ENCODE results near the gene MCTP1. TPM values are rescaled to one million over a fixed set of nuclear protein-coding genes. Genes with fewer than 3 reads are reported as not detected.

MCTP1 gene
- total RNA-seq, 3 donors from 2014 or later, result 22.8 to 57.8 (median 24.3) TPM

DNA sequence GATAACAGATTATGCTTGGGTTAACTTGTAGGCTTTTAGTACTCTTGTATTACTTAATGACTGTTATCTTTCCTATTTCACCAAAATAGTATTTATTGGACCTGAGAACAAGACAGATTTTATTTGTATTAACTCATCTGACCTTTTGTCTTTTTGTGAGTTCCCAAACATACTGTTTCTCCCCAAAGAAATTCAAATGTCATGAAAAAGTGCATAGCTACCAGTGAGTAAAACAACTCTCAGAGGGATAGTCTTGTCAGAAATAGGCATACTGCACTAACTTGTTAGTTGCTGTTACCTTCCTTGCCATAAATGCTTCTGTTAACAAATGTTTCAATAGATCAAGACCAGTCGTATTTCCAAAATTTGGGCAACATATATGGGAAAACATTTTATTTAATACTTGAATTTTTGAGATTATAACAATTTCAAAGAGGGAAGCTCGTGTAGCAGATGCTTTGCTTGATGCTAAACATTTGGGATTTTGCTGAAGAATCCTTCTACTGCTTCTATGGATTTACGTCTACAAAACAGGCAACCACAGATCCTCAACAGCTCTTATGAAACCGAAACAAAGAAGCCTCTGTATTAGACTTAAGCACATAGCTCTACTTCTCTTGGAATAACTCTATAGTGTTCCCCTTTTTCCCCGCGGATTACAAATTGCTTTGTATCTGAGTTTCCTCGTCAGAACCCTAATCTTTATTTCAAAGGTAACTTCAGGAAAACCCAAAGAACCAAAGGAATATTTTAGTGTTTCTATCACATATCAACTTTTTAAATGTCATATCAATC, 248.8 kb downstream of the MCTP1 start:
- Histone ChIP-seq H3K4me3 (no peak overlapping the region), H3K27ac (no peak overlapping the region), H3K36me3 (no peaks in the 10 kb centered on the region), H3K9me3 (peaks cover 0 to 7% of the 10 kb centered on the region in 2 donors), H3K4me1 (no peaks in the 10 kb centered on the region), H3K27me3 (no peaks in the 10 kb centered on the region)
- no peak for DNase-seq (ENCODE audit: low spot score in 2 of 2)
- intact Hi-C loops (cut with DNase I; ENCODE audit: low total_unique reads), result no loop called here
- TF ChIP-seq POLR2AphosphoS5 (IDR thresholded peaks at IDR 0.05), result no peak
- TF ChIP-seq, protein P1, sequence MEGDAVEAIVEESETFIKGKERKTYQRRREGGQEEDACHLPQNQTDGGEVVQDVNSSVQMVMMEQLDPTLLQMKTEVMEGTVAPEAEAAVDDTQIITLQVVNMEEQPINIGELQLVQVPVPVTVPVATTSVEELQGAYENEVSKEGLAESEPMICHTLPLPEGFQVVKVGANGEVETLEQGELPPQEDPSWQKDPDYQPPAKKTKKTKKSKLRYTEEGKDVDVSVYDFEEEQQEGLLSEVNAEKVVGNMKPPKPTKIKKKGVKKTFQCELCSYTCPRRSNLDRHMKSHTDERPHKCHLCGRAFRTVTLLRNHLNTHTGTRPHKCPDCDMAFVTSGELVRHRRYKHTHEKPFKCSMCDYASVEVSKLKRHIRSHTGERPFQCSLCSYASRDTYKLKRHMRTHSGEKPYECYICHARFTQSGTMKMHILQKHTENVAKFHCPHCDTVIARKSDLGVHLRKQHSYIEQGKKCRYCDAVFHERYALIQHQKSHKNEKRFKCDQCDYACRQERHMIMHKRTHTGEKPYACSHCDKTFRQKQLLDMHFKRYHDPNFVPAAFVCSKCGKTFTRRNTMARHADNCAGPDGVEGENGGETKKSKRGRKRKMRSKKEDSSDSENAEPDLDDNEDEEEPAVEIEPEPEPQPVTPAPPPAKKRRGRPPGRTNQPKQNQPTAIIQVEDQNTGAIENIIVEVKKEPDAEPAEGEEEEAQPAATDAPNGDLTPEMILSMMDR (IDR thresholded peaks at IDR 0.05), result no peak
- TF ChIP-seq POLR2A (IDR thresholded peaks at IDR 0.05), result no peak

DNA sequence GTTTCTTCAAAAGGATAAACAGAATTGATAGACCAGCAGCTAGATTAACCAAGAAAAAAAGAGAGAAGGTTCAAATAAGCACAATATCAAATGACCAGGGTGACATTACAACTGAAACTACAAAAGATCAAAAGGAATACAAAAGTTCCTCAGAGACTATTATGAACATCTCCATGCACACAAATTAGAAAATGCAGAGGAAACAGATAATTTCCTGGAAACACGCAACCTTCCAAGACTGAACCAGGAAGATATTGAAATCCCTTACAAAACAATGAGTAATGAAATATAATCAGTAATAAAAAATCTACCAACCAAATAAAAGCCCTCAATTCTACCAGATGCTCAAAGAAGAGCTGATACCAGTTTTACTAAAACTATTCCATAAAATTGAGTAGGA, 252.1 kb downstream of the MCTP1 start:
- Histone ChIP-seq H3K9me3 (peaks cover 0 to 7% of the 10 kb centered on the region in 2 donors), H3K27me3 (no peaks in the 10 kb centered on the region), H3K27ac (no peak overlapping the region), H3K4me3 (no peak overlapping the region), H3K4me1 (no peaks in the 10 kb centered on the region), H3K36me3 (no peaks in the 10 kb centered on the region)
- TF ChIP-seq POLR2AphosphoS5 (IDR thresholded peaks at IDR 0.05) (no peak), POLR2A (IDR thresholded peaks at IDR 0.05) (no peak)
- TF ChIP-seq, protein P1 (IDR thresholded peaks at IDR 0.05), result no peak
- DNase-seq (ENCODE audit: low spot score in 2 of 2), result no peak
- intact Hi-C loops (cut with DNase I; ENCODE audit: low total_unique reads), result no loop called here

DNA sequence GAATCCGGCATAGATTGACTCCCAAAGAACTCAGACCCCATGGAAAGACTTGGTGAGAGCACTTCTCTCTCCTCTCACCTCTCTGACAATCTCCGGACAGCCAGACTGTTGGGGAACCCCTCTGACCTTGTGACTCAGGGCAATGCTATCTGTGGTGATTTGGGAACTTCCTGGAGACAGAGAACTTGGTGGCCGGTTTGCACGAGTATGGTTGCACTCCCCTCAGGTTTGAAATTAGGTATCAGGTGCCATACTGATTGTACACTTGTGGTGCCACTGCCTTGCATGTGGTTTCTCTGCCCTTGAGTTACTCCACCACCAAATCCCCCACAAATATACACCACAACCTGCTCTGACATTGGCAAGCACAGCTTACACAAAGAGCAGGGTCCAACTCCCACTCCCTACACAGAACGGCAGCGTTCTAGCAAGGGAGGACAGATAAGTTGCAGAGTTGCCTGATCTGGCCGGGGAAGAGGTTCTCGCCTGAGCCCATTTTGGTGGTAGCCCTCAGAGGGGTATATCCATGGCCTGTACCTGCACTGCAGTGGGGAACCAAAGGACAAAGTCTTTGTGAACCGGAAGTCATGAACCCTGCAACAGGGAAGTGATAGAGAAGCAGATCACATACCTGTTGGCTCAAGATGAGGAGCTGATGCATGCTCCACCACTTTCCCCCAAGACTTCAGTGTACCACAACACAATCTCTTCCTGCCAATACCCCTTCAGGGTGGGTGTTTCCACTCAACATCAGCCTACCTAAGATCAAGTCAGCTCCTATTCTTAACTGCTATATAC, 255.1 kb downstream of the MCTP1 start:
- H3K4me1 ChIP-seq, result no peaks in the 10 kb centered on the region
- peaks cover 0 to 7% of the 10 kb centered on the region in 2 donors for H3K9me3 ChIP-seq
- intact Hi-C loops (cut with DNase I; ENCODE audit: low total_unique reads), result no loop called here
- TF ChIP-seq POLR2AphosphoS5 (IDR thresholded peaks at IDR 0.05) (no peak), POLR2A (IDR thresholded peaks at IDR 0.05) (no peak)
- TF ChIP-seq, protein P1 (IDR thresholded peaks at IDR 0.05), result no peak
- H3K27ac ChIP-seq, result no peak overlapping the region
- no peak for DNase-seq (ENCODE audit: low spot score in 2 of 2)
- no peaks in the 10 kb centered on the region for H3K27me3 ChIP-seq
- no peaks in the 10 kb centered on the region for H3K36me3 ChIP-seq
- H3K4me3 ChIP-seq, result no peak overlapping the region

DNA sequence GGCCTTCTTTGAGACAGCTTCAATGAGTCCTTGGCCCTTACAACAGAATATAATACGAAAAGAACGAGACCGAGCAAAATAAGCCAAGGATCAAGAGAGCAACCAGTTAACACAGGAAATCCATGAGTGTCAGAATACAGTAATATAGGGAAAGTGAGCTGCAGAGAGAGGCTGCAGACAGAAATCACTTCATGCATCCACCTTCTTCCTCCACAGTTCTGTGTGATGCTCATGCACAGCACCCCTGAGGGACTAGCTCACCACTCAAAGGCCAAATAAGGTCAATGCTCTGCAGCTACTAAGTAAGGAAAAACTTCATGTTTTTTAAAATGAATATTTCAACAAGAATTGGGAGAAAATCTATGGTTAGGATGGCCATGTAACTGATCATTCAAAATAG, 257.1 kb downstream of the MCTP1 start:
- no peaks in the 10 kb centered on the region for H3K9me3 ChIP-seq
- DNase-seq (ENCODE audit: low spot score in 2 of 2), result no peak
- no peaks in the 10 kb centered on the region for H3K27me3 ChIP-seq
- intact Hi-C loops (cut with DNase I; ENCODE audit: low total_unique reads), result no loop called here
- H3K4me3 ChIP-seq, result no peak overlapping the region
- no peaks in the 10 kb centered on the region for H3K4me1 ChIP-seq
- TF ChIP-seq POLR2A (IDR thresholded peaks at IDR 0.05), result no peak
- TF ChIP-seq, protein P1 (IDR thresholded peaks at IDR 0.05), result no peak
- TF ChIP-seq POLR2AphosphoS5 (IDR thresholded peaks at IDR 0.05), result no peak
- no peaks in the 10 kb centered on the region for H3K36me3 ChIP-seq
- no peak overlapping the region for H3K27ac ChIP-seq

Data from breast epithelium (tissue), 4 donors.